Gastrocnemius medialis (tissue), 4 donors: ENCODE data around the gene SNTN. TPM values are rescaled to one million over a fixed set of nuclear protein-coding genes. Genes with fewer than 3 reads are reported as not detected.

ENCODE experiments used
- ATAC-seq, 2 donors: fragments of 150-250 bp; one replicate each; pipeline ENCODE4 v1.9.1; 2016
- DNase-seq, 2 donors: peaks; one replicate each; pipeline ENCODE4 v3.0.0-alpha.2; 2019
- H3K27ac ChIP-seq, 4 donors: fragments of 200-600 bp; sonication (generic); 1 replicate in 1 of 4; 2 replicates in 3 of 4; pipeline ENCODE4 v1.5.1; 2016 to 2018; ENCODE audit warnings: mild to moderate bottlenecking in 2 of 4, moderate library complexity in 1 of 4
- H3K27me3 ChIP-seq, 3 donors: fragments of 200-600 bp; sonication (generic) in 2 of 3; 1 replicate in 1 of 3; 2 replicates in 2 of 3; pipeline versions ENCODE4 v1.5.1 to v1.6.0; 2016 to 2019; ENCODE audit warnings: mild to moderate bottlenecking in 1 of 3, moderate library complexity in 1 of 3
- H3K36me3 ChIP-seq, 2 donors: fragments of 200-600 bp; sonication (generic) in 1 of 2; one replicate each; pipeline ENCODE4 v1.5.1; 2017 to 2018
- H3K4me1 ChIP-seq, 2 donors: fragments of 200-600 bp; sonication (generic) in 1 of 2; one replicate each; pipeline ENCODE4 v1.5.1; 2016 to 2017; ENCODE audit warnings: mild to moderate bottlenecking in 2 of 2
- H3K4me3 ChIP-seq, 4 donors: fragments of 200-600 bp; sonication (generic) in 3 of 4; 1 replicate in 1 of 4; 2 replicates in 3 of 4; pipeline ENCODE4 v1.5.1; 2016 to 2019; ENCODE audit warnings: mild to moderate bottlenecking in 2 of 4
- H3K9me3 ChIP-seq, 3 donors: fragments of 200-600 bp; sonication (generic) in 2 of 3; 1 replicate in 1 of 3; 2 replicates in 2 of 3; pipeline ENCODE4 v1.5.1; 2016 to 2019
- CTCF ChIP-seq, 5 experiments: fragments of 450-650 bp in 3 of 5; fragments of 200-600 bp in 2 of 5; sonication (generic) in 2 of 5; IDR thresholded peaks in 4 of 5; conservative IDR thresholded peaks in 1 of 5; 1 replicate in 4 of 5; 2 replicates in 1 of 5; pipeline ENCODE4 v1.5.1; 2016 to 2019; ENCODE audit warnings: antibody characterized with exemption in 5 of 5, mild to moderate bottlenecking in 3 of 5, moderate library complexity in 3 of 5
- POLR2A ChIP-seq, 2 donors: fragments of 450-650 bp; IDR thresholded peaks; one replicate each; pipeline ENCODE4 v1.6.1; 2017; ENCODE audit warnings: antibody characterized with exemption in 2 of 2, mild to moderate bottlenecking in 2 of 2, moderate library complexity in 2 of 2
- in situ Hi-C, 4 donors: fragments of 200-750 bp; cut with MboI; loops; one replicate each; pipeline versions ENCODE4 v1.15.0 to v1.8.0; 2017; ENCODE audit warnings: low sequenced_read_pairs in 4 of 4
- intact Hi-C: fragments of 100-400 bp; cut with DNase I; formaldehyde crosslinking; loops from one replicate; pipeline ENCODE4 v1.15.1; 2023; ENCODE audit warnings: low total_unique reads
- total RNA-seq, 4 donors: library from RNA; depleted of rRNA; stranded (reverse); fragments of >200 nt; gene quantifications; one replicate each; pipeline versions ENCODE4 v1.1.0 to v1.2.3, GENCODE V29; 2016

The SNTN gene
- total RNA-seq, 4 donors from 2014 or later = not detected

- DNase-seq (no peak), ATAC-seq (no peak)
- TF ChIP-seq POLR2A (IDR thresholded peaks at IDR 0.05) (no peak), CTCF (IDR thresholded peaks at IDR 0.05 in 4 of 5, conservative IDR thresholded peaks at IDR 0.05 in 1 of 5) (no peak)
- in situ Hi-C loops (no loop called here), intact Hi-C loops (no loop called here)
- Histone ChIP-seq H3K9me3 (no peaks in the 10 kb centered on the region), H3K36me3 (no peaks in the 10 kb centered on the region), H3K4me1 (no peaks in the 10 kb centered on the region), H3K4me3 (no peak overlapping the region), H3K27ac (no peak overlapping the region), H3K27me3 (no peaks in the 10 kb centered on the region)
Measured at GRCh38 chr3:63693351-63693750, 40.9 kb downstream of the SNTN start.

- Histone ChIP-seq H3K4me1 (no peaks in the 10 kb centered on the region), H3K36me3 (no peaks in the 10 kb centered on the region), H3K9me3 (no peaks in the 10 kb centered on the region), H3K27ac (no peak overlapping the region), H3K27me3 (no peaks in the 10 kb centered on the region), H3K4me3 (no peak overlapping the region)
- no peak for TF ChIP-seq CTCF (IDR thresholded peaks at IDR 0.05 in 4 of 5, conservative IDR thresholded peaks at IDR 0.05 in 1 of 5)
- TF ChIP-seq POLR2A (IDR thresholded peaks at IDR 0.05) = no peak
- intact Hi-C loops (no loop called here), in situ Hi-C loops (no loop called here)
- DNase-seq (no peak), ATAC-seq (no peak)
Measured at GRCh38 chr3:63705092-63705645, 52.7 kb downstream of the SNTN start.

- ATAC-seq (no peak), DNase-seq (no peak)
- intact Hi-C loops = no loop called here
- Histone ChIP-seq H3K27ac (no peak overlapping the region), H3K4me3 (no peak overlapping the region), H3K36me3 (no peaks in the 10 kb centered on the region), H3K4me1 (no peaks in the 10 kb centered on the region), H3K27me3 (no peaks in the 10 kb centered on the region), H3K9me3 (no peaks in the 10 kb centered on the region)
- no peak for TF ChIP-seq CTCF (IDR thresholded peaks at IDR 0.05 in 4 of 5, conservative IDR thresholded peaks at IDR 0.05 in 1 of 5)
- TF ChIP-seq POLR2A (IDR thresholded peaks at IDR 0.05) = no peak
- in situ Hi-C loops = no loop called here
Measured at GRCh38 chr3:63706321-63707085, 54.0 kb downstream of the SNTN start.

- Histone ChIP-seq H3K4me3 (no peak overlapping the region), H3K36me3 (no peaks in the 10 kb centered on the region), H3K27me3 (no peaks in the 10 kb centered on the region), H3K9me3 (no peaks in the 10 kb centered on the region), H3K27ac (no peak overlapping the region), H3K4me1 (no peaks in the 10 kb centered on the region)
- ATAC-seq = no peak
- in situ Hi-C loops (no loop called here), intact Hi-C loops (no loop called here)
- DNase-seq = no peak
- no peak for TF ChIP-seq CTCF (IDR thresholded peaks at IDR 0.05 in 4 of 5, conservative IDR thresholded peaks at IDR 0.05 in 1 of 5)
- TF ChIP-seq POLR2A (IDR thresholded peaks at IDR 0.05) = no peak
Measured at GRCh38 chr3:63707731-63708130, 55.3 kb downstream of the SNTN start.
